ENCODE results near the gene USP47. TPM values are rescaled to one million over a fixed set of nuclear protein-coding genes. Genes with fewer than 3 reads are reported as not detected.

Gene USP47
- total and polyA plus RNA-seq, 2 of the 13 experiments (the other 11 are each of a cell fraction or from before 2014, with no cell fraction given), result 12.2 to 52.7 TPM

DNA sequence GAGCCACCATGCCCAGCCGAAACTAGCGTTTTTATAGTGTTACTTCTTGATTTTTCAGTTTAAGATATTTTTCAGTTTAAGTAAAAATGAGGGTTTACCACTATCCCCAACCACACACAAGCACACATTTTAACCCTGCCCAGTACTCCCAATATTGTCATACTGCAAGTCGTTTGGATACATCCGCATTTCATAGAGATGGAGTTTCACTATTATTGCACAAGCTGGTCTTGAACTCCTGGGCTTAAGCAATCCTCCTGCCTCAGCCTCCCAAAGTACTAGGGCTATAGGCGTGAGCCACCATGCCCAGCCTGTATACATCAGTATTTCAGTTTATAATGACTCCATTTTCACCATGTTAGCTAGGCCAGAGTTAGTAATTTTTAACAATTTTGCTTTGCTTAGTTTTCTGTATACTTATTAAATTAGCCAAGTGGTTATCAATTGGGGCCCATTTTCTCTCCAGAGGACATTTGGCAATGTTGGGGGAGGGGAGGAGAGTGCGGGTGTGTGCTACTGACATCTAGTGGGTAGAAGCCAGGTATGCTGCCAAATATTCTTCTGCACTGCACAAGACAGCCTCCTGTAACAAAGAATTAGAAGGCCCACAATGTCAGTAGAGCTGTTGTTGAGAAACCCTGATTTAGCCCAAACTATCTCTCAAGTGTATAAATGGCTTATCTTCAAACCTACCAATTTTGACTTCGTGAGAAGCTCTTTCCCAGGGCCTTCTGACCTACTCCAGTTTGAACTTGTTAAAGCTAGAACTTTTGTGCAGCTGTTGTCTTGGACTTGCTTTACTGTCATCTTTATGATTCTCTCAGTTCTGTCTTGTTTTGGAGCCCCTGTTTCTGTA is 7.3 kb downstream of the USP47 start (continued):
- TF ChIP-seq BCL3 (CRISPR knock-in tag; IDR thresholded peaks at IDR 0.05) (no peak), THAP9 (CRISPR knock-in tag; IDR thresholded peaks at IDR 0.05; ENCODE audit: borderline replicate concordance) (no peak), ZNF775 (CRISPR knock-in tag; IDR thresholded peaks at IDR 0.05; ENCODE audit: borderline replicate concordance) (no peak), SRSF4 (IDR thresholded peaks at IDR 0.05; ENCODE audit: low read depth, low read length, poor library complexity, severe bottlenecking) (no peak), ZNF326 (CRISPR knock-in tag; IDR thresholded peaks at IDR 0.05; ENCODE audit: borderline replicate concordance) (no peak), XRCC5 (optimal IDR thresholded peaks at IDR 0.05; ENCODE audit: low read length) (peak; percentile 70), TEAD3 (CRISPR knock-in tag; optimal IDR thresholded peaks at IDR 0.05; ENCODE audit: borderline replicate concordance) (peak; percentile 78), ZNF777 (CRISPR knock-in tag; IDR thresholded peaks at IDR 0.05) (no peak), ZFP1 (CRISPR knock-in tag; IDR thresholded peaks at IDR 0.05) (no peak), JARID2 (CRISPR knock-in tag; IDR thresholded peaks at IDR 0.05; ENCODE audit: insufficient replicate concordance) (no peak), ZUFSP (CRISPR knock-in tag; IDR thresholded peaks at IDR 0.05; ENCODE audit: borderline replicate concordance) (no peak), ZSCAN31 (CRISPR knock-in tag; IDR thresholded peaks at IDR 0.05; ENCODE audit: low read depth) (no peak), CEBPG (CRISPR knock-in tag; IDR thresholded peaks at IDR 0.05) (peak; percentile 61), PITX1 (CRISPR knock-in tag; IDR thresholded peaks at IDR 0.05) (no peak), PLRG1 (conservative IDR thresholded peaks at IDR 0.05) (no peak), RBAK (CRISPR knock-in tag; IDR thresholded peaks at IDR 0.05) (no peak), FOXO4 (CRISPR knock-in tag; conservative IDR thresholded peaks at IDR 0.05) (no peak), PCBP1 (IDR thresholded peaks at IDR 0.05; ENCODE audit: borderline replicate concordance, low read depth, low read length) (no peak), STAG1 (CRISPR knock-in tag; IDR thresholded peaks at IDR 0.05) (peak; percentile 48)
- TF ChIP-seq, protein P1, sequence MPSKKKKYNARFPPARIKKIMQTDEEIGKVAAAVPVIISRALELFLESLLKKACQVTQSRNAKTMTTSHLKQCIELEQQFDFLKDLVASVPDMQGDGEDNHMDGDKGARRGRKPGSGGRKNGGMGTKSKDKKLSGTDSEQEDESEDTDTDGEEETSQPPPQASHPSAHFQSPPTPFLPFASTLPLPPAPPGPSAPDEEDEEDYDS (CRISPR knock-in tag; IDR thresholded peaks at IDR 0.05), result 0 out of 2 replicates have a peak, but pooled peaks have one; percentile 27
- TF ChIP-seq, protein P2, sequence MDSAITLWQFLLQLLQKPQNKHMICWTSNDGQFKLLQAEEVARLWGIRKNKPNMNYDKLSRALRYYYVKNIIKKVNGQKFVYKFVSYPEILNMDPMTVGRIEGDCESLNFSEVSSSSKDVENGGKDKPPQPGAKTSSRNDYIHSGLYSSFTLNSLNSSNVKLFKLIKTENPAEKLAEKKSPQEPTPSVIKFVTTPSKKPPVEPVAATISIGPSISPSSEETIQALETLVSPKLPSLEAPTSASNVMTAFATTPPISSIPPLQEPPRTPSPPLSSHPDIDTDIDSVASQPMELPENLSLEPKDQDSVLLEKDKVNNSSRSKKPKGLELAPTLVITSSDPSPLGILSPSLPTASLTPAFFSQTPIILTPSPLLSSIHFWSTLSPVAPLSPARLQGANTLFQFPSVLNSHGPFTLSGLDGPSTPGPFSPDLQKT (CRISPR knock-in tag; IDR thresholded peaks at IDR 0.05; ENCODE audit: borderline replicate concordance), result no peak
